GM21447 (cell line): Measurements from ENCODE around the gene ZNF827.

Experiments
- ATAC-seq: cut with Tn5 transposase; IDR thresholded peaks from one replicate; pipeline ENCODE4 v1.9.1; 2021; ENCODE audit not compliant: unreplicated experiment

ZNF827 gene

DNA sequence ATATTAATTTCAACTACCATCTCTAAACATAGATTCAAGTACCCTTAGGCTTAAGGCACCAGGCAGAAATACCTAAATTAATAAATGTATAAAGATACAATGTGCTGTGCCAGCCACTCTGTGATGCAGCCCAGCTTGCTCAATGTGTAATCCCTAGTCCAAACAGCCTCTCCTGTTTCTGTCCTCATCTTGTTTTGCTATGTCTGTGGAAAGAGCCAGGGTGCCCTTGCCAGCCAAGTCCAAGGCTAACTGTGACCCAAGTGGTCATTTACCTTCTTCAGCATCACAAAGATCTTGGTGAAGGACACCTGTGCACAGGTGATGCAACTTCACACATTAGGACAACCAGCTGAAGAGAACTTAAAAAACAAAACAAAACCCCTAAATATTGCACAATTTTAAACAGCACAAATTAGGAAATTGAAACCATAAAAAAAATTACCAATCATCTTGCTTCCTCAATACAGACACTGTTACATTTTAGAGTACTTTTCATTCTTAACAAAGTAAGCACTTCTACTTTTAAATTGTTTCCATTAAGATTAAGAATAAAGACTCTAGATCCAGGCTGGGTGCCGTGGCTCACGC is 169.1 kb downstream of the ZNF827 start:
- no peak for ATAC-seq

DNA sequence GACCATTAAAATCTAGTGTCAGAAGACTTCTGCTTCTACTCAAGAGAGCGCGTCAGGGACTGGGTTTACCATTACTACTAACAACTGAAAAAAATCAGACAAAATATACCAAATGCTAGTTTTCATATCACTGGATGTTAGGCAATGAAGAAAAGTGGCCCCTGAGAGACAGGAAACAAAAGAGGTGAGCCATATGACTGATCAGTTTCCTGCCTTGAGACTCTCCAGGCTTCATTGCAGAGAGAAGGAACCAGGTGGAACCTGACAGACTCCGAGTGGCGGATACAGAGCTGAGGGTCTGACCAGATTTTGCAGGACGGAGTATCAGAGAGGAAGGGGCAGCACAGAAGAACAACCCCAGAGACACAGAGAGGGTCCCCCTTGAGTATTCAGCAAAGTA is 172.3 kb downstream of the ZNF827 start:
- ATAC-seq = no peak

DNA sequence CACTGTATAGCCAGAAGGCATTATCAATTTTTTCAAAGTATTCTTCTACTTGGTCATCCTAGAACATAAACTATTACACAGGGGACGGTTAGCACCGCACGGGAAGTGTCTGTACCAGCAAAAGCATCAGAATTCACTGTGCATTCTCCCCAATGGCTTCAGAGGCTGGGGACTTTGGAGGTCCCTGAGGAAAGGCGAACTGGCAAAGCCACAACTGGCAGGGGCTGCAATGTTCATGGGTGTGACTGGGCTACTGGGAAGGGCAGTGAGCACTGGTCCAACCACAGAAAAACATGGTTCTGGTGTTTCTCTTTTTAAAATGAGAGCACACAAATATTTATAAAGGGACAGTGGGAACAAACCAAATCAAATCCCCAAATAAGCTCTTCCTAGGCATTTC is 175.2 kb downstream of the ZNF827 start:
- no peak for ATAC-seq

DNA sequence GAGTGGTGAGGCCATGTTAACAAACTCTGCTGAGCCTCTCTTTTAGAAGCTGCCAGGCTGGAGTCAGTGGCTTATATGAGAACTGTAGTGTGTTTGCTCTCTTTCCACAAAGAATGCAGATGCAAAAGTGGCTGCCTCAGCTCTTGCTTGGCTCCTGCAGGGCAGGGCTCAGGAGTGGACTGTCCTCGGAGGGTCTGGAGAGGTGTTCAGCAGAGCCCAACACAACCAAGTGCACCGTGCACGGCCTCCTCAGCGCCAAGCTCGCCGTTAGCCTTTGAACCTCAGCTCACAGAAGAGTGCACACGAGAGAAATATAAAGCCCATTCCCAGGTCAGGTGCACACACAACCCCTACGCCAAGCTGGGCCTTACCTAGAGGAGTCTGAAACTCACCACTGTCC is 175.9 kb downstream of the ZNF827 start:
- no peak for ATAC-seq

DNA sequence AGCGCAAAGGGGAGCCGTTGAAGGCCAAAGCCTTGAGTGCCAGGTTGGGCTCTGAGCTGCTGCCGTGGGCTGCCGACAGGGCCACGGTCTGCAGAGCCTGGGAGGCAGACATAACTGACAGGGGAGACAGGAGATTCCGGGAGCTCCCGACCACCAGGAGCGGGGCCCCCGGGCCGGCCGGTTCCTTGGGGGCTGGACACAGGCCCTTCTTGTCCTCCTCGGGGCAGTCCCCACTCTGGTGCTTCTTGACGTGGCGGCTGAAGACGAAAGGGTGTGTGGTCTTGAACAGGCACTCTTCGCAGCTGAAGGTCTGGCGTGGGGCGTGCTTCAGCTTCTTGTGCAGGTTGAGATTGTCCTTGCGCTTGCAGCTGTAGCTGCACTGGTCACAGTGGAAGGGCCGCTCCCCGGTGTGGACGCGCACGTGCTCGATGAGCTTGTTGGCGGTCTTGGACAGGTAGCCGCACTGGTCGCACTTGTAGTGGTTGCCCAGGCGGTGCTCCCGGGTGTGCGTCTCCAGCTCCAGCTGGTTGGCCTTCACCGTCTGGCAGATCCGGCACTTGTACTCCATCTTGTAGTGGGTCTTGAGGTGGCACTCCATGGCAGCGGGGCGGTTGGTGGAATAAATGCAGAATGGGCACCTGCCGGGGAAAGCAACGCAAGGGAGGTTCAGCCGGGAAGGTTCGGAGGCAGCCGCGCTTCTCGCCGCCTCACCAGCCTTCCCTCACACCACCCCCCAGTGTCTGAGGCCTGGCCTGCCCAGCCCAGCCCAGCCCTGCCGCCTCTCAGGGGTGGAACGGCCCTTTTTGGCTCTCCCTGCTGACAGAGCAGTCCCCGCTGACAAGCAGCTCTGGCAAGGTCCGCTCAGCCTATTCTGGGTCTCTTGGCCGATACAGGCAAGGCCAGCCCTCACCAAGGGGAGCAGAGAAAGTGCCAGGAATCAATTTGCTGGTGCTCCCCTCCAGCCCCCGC is 177.4 kb downstream of the ZNF827 start:
- no peak for ATAC-seq

DNA sequence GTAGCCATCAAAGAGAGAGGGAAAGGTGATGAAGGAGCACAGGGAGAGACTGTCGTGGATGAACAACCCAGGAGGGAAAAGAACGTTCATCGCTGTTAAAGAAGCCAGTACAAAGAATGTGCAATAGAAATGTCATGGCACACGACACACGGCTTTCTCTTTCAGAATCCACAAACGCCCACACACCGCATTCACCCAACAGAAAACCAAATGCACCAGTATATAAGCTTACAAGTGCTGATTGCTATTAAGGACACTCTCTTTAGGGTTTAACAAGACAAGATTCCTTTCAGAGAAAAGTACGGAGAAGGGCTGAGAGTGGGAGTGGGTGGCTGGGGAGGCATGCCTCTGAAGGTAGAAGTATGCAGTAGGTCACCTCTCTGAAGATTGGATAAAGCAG is 178.4 kb downstream of the ZNF827 start:
- ATAC-seq = no peak

DNA sequence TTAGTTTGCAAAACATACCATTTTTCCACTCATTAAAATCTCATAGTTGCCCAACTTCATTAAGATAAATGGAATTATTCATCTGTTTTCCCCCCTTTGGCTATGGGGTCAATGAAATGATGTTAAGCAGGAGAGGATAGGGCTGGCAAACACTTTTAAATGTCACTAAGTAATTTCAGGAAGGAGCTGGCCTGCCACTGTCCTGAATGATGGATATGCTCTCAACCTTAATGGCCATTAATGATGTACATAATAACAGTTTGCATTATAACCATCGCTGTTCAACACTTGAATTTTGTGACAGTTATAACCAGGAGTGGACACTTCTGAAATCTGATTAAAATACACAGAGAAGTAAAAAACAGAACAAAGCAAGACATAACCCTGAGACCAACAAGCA is 181.4 kb downstream of the ZNF827 start:
- no peak for ATAC-seq

DNA sequence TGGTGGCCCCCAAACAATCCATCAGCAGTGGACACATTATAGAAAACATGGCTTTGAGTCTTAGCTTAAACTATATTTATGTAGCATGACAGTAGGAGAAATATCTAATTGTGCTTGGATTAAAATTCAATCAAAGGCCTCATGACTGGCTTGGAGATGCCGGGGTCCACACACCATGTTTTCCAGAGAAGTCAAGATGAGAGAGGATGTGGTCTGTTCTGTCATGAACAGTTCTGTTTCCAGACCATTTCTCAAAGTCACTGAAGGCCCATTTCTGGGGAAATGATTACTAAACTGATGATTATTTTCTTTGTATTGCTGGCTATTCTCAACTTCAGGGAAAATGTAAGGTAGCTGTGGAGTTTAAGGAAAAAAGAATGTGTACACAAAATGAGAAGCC is 182.4 kb downstream of the ZNF827 start:
- ATAC-seq = no peak

DNA sequence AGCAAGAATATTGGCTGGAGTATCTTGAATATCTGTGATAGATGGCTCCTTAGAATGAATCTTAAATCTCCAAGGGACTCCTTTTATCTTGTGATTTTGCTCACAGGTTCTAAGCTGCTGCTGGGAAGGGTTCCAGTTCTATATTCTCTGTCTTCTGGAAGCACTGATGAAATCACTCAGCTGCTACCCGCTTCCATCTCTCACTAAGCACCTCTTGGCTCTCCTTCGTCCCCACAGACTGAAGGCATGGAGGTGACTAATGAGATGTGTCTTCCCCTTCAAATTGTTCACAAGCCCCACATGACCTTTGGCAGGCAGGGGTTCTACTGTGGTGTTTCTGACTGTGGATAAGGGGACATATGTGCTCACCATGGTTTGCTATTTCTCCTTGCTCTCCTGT is 182.8 kb downstream of the ZNF827 start:
- ATAC-seq = no peak

DNA sequence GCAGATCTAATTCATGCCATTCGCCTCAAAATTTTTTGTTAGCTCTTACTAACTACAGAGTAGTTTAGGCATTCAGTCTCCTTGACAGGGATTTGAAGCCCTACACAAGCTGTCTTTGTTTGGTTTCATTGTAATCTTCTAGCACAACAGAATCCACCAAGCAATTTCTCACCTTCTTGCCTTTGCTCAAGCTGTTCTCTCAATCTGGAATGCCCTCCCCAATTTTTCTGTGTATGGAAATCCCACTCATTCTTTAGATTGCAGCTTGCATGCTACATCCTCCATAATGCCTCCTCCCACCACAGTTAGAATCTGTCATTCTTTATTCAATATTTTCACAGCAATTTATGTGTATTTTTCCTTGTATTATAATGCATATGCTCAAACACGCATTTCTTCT is 195.0 kb downstream of the ZNF827 start:
- ATAC-seq = no peak

DNA sequence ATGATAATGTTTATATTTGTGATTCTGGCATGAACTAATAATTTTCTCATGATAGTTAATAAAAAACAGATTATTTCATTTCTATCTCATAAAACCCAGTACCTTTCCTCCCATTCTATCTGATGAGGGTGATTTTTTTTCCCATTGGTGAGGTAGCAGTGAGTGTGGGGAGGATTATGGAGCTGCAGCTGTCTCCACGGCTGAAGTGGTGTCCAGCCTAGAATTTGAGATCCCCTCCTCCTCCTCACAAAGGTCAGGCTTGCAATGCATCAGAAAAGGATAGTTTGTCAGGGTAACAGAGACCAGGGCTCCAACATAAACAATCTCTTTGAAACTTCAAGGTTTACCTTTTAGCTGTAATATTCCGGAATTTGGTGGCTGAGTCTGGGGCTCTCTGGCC is 197.8 kb downstream of the ZNF827 start:
- no peak for ATAC-seq

DNA sequence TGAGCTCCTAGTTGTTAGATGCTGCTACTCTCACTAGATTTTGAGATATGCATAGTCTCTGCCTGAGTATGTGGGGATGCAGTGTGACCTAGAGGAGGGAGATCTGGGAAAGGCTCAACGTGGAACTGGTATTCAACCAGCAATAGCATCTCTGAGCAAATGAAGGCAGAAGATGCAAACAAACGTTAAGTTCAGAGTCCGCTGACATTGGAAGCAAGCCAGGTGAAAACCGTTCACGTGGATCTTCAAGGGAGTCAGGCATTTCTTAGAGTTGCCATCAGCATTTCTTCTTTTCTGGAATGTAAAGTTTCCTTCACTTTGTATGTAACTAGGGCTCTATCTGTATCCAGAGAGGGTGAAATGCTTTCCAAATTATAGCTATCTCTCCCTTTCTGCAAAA is 198.8 kb downstream of the ZNF827 start:
- no peak for ATAC-seq

DNA sequence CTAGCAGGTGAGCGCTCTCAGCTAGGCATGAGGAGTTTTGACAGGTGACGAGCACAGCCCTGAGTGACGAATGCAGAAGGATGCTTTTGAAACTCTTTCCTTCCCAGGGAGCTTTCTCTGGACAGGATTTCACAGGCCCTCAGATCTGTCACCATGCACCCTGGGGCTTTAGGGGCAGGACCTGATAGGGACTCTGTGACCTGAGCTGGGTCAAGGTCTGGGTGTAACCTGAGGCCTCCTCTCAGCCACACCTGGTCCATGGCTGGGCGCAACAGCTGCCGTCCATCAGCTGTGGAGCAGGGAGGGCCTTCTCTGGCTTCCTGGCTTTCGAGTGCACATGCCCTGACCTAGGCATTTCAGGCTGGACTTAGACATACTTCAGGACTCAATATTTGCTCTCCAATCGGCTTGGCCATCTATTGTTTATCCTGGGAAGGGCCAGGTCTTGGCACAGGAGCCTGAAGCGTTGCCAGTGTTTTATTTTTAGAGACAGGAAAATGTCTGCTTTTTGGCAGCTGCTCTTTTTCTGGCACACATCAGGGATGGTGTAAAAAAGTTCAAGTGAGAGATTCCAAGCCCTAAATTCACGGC is 202.3 kb downstream of the ZNF827 start:
- no peak for ATAC-seq

DNA sequence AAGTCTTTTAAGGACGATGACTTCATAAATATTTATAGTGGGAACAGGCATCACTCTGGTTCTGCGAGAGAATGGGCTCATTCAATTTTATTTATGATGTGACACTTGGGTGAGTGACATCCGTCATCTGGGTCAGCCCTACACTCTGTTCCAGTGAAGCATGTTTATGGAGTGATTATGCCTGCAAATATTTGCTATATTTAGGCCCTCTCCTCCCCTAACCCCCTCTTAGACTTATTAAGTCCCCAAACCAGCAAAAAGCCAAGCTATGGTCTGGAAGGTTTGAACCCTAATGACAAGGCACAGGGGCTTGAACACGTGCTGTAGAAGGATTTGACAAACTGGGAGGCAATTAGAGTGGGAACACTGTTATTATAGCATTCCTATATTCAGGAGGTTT is 202.8 kb downstream of the ZNF827 start:
- no peak for ATAC-seq

DNA sequence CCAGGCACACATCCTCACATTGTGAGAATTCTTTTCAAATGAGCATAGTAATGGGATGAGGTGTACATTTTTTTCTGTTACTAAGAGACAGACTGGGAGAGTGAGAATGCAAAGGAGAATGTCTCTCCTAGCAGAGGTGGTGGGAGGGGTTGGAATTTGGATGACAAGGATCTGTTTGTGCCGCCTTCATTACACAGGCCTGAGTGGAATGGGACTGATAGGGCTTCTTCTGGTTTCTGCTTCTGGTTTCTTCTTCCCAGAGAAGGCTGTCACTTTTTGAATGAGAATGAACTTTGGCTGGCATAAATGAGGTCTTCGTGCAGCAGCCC is 203.3 kb downstream of the ZNF827 start:
- ATAC-seq = no peak

DNA sequence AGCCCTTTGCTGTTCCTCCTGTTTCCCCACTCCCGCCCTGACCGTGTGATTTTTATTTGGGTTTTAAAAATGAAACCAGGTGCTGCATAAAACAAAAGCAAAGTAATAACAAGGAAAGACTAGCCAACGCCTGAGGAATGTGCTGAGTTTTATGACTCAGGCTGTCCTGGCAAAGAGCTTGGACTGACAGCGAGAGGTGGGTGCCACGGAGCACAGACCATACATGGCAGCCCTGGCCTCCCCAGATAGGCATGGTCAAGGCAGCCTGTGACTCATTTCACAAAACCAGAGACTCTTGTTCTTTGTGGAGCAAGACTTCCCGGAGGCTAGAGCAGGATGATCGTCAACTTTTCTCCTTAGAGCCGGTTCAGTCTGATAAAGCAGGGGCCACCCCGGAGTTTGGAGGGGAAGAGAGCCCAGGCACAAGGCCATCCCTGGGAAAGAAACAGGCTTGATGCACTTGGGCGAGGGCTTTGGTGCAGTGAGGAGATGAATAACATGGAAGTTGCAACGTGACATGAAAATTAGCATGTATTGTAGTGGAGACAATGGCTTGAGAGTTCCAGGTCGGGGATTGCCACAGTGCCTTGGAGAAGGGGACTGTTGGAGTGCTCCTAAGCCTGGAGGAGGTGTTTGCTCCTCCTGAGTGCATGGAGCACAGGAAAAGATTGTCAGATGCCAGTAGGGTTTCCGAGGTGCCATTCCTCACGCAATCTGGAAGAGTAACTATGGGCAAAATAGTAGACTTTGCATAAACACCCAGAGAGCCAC is 203.9 kb downstream of the ZNF827 start:
- no peak for ATAC-seq

DNA sequence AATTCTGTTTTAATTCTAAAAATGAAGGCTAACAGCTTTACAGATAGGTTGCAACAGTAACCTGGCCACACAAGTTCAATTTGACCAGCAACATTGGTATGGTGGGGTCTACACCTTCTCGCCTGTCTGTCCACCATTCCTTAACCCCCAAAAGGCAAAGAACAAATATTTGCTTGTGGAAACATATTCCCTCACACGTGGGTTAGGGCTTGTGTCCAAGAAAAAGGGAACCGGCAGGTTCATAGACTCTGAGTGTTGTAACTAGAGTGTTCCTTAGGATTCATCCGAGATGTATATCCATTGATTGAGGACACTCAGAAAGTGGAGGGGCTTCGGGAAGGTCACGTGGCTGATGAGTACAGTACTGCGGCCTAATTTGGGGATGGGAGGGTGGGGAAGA is 204.6 kb downstream of the ZNF827 start:
- no peak for ATAC-seq

DNA sequence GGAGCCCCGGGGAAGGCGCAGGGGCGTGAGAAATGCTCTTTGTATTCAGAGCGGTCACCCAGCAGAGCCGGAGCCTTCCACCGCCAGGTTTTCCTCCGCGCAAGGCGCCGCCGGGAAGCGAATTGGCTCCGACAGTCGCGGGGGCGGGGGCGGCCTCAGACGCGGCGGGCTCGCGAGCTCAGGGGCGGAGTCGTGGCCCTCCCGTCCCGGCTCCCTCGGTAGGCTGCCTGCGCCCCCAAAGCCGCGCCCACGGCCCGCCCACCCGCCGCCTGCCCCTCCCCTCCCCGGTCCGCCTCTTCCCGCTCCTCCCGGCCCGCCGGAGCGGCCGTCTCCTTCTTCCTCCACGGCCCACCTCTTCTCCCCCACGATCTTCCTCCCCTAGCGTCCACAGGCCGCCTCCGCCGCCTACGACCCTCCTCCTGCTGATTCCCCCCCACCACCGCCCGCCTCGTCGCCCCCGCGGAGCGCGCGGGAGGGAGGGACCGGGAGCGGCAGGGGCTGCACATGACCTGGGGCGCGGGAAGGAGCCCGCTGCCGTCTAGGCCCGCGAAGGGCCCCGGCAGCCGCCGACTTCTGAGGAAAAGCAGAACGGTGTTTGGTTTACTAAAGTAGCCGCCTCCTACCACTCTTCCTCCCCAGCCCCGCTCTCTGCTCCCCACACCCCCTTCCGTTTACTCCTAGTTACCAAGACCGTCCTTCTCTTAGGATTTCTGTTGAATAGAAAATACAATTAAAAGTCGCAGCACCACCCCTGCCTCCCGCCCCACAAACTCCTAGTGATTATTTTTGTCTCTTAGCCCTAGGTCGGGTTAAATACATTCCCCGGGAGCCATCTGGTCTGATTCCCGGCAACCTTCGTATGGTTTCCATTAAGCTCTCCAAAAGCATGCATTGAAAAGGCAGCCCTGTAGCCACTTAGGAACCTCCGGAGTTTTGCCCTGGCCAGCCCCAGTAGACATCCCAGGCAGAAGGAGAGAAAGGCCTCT is 205.4 kb downstream of the ZNF827 start:
- ATAC-seq = peak; percentile 78

DNA sequence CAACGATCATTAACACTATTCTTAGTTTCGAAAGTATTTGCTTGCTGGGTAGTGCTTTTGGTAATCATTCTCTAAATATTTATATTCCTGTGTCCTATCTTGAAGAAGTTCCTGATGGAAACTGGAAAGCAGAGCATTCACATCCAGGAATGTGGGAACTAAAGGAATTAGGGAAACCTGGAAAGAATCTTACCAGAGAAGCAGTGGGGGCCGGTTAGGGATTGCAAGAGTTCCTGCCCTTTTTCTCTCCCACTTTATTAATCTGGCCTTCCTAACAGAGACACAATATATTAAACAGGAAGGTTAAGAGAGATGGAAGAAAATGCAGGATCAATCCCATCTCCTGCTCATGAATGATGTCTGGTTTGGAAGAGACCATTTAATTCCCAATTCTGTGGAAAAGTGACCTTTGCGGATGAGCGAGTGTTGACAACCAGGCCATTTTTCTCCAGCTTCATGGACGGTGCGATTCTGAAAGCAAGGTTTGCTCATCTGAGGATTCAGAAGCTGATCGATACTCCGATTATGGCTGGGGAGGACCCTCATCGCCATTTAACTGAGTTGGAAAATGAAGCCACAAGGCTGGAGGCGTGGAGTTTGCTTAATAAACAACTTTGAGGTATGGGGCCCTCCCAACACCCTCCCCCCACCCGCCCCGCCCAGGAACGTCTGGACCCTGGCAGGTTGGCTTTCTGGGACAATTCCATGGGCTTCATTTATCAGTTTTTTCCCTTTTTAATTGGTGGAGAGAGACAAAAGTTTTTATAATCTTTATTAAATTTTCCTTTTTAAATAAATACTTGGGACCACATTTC is 206.4 kb downstream of the ZNF827 start:
- ATAC-seq = no peak

DNA sequence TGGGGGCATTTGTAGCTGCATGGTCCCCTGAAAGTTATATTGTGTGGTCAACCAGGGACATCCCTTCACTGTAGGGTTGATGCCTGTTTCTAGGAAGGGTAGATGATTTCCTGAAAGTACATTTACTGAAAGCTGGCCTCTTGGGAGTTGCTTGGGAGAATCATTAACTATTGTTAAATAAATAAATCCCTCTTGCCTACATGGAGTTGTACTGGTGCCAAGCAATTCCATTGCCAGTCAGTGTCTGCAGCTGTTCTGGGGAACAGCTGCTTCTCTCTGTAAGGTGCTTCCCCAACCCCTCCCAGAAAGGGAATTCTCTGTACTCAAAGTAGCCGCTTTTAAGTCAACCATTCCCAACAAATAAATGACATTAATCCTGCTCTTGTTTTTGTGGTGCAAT is 207.6 kb downstream of the ZNF827 start:
- no peak for ATAC-seq
